GM12801 (cell line): Measurements from ENCODE around the gene LSM14B.

ENCODE experiments used
- TF ChIP-seq, protein P1 (sequence below): IDR thresholded peaks from one replicate; pipeline ENCODE4 v1.5.1; 2011; ENCODE audit warnings: control low read depth; ENCODE audit not compliant: insufficient read length; ENCODE audit errors: extremely low read depth

The LSM14B gene

GRCh38 chr20:62141397-62142251, 19.3 kb downstream of the LSM14B start:
- TF ChIP-seq, protein P1, sequence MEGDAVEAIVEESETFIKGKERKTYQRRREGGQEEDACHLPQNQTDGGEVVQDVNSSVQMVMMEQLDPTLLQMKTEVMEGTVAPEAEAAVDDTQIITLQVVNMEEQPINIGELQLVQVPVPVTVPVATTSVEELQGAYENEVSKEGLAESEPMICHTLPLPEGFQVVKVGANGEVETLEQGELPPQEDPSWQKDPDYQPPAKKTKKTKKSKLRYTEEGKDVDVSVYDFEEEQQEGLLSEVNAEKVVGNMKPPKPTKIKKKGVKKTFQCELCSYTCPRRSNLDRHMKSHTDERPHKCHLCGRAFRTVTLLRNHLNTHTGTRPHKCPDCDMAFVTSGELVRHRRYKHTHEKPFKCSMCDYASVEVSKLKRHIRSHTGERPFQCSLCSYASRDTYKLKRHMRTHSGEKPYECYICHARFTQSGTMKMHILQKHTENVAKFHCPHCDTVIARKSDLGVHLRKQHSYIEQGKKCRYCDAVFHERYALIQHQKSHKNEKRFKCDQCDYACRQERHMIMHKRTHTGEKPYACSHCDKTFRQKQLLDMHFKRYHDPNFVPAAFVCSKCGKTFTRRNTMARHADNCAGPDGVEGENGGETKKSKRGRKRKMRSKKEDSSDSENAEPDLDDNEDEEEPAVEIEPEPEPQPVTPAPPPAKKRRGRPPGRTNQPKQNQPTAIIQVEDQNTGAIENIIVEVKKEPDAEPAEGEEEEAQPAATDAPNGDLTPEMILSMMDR: no peak

DNA sequence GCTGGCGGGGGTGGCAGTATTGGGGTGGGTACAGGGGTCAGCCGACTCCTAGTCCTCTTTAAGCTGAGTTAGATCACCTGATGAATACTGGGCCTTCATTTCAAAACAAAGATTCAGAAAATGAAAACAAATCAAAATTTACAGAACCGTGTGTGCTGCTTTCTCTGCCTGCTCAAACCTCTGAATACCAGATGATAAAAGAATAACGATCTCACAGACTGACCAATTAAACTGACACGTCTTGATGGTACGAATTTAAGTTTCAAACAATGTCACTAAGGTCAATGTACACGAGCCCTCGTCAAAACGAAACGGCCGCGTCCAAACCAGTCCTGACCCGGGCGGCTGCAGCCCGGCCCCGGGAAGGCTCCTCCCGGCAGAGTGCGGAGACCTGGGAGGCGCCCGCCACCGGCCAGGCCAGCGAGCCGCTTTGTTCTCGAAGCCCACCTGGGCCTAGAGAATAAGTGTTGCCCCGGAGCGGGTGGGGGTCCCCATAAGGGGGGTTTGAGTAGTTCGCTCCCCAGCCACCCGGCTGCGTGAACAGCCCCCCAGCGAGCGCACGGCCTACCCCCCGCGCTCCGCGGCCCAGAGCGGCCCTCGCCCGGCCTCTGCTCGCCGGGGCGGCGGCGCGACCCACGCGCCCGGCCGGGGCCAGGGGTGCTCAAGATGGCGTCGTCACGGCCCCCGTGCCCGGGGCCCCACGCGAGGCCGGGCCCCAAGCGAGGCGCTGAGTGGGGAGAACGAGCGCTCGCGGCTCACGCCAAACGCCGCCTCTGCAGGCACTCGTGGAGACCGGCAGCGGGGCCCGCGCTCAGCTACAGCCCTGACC, 20.2 kb downstream of the LSM14B start:
- TF ChIP-seq, protein P1: no peak

GRCh38 chr20:62143081-62143956, 21.0 kb downstream of the LSM14B start, which contains the start of the genes PSMA7 and SS18L1:
Gene PSMA7 (minus strand): TSS chr20:62143394. CDS start chr20:62143303, 91 bp downstream.
Gene SS18L1 (plus strand): TSS chr20:62143769. CDS start chr20:62143821, 52 bp downstream.
- TF ChIP-seq, protein P1: no peak

DNA sequence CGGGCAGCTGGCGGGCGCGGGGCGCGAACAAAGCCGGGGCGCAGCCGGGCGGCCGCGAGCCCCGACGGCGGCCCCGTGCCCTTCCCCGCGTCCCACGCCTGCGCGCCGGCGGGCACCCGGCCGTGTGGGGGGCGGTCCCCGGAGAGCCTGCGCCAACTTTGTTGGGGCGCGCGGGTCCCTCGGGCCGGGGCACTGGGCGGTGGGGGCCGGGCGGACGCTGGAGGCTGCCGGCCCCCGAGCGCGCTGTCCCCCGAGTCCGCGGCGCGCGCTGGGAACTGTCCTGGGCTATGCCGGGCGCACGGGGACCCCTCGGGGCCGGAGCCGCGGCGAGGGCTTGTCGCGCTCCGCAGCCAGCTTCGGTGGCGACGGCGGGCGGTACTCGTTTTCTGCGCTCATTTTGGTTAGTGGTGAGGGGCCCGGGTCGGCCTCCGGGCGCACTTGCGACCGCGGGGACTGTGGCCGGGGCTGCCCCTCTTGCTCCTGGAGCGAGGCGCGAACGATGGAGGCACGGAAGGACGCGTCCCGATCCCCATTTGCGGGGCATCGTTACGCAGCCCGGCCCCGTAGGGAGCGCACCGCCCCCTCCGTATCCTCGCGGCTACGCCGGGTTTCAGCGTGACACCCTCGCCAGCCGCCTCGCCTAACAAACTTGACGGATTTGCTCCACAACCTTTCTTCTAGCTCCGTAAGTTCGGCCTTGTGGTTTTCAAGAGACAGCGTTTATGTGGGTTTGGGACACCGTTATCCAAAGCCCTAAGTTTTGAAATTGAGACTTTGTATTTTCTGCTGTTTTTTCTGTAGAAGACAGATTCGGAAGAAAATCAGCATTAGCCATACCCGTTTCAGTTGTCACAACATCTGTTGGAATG, 21.9 kb downstream of the LSM14B start:
- TF ChIP-seq, protein P1: no peak

DNA sequence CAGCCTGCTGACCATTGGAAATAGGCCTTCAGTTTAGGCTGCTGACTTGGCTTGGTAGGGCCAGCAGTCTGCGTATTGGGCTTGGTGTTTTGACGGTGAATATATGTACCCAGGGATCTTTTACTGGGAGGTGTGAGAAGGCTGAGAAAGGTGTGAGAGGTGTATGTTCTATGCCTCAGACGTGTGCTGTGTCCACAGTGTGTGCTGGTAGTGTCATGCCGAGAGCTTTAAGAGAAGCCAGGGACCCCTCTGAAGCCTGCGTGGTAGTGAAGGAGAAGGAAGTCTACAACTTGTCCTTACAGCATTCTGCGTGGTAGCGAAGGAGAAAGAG, 23.4 kb downstream of the LSM14B start:
- TF ChIP-seq, protein P1: no peak

- TF ChIP-seq, protein P1: no peak
Measured at GRCh38 chr20:62146019-62146755, 23.9 kb downstream of the LSM14B start.
